Lung (tissue), 12 donors: ENCODE data around the gene RANBP2. TPM values are rescaled to one million over a fixed set of nuclear protein-coding genes. Genes with fewer than 3 reads are reported as not detected.

ENCODE experiments used
- ATAC-seq: fragments of 200-7000 bp; cut with Tn5 transposase; one replicate; pipeline ENCODE4 v1.9.1; 2020; ENCODE audit warnings: moderate number of reproducible peaks; ENCODE audit not compliant: insufficient read depth, low FRiP score
- DNase-seq, 3 donors: peaks; one replicate each; pipeline ENCODE4 v3.0.0-alpha.2; 2013 to 2017
- H3K27ac ChIP-seq, 2 donors: one replicate each; pipeline ENCODE4 v1.5.1; 2013; ENCODE audit warnings: mild to moderate bottlenecking in 2 of 2, moderate library complexity in 2 of 2, control low read depth in 1 of 2, inconsistent platforms in 1 of 2, low read depth in 1 of 2, low read length in 1 of 2
- H3K27me3 ChIP-seq, 3 donors: one replicate each; pipeline ENCODE4 v1.5.1; 2013; ENCODE audit warnings: low read length in 2 of 3; ENCODE audit not compliant: control insufficient read depth in 3 of 3, insufficient read depth in 3 of 3
- H3K36me3 ChIP-seq, 4 donors: one replicate each; pipeline ENCODE4 v1.5.1; 2013; ENCODE audit warnings: low read length in 4 of 4, mild to moderate bottlenecking in 1 of 4, moderate library complexity in 1 of 4; ENCODE audit not compliant: control insufficient read depth in 4 of 4, insufficient read depth in 4 of 4
- H3K4me1 ChIP-seq, 5 donors: one replicate each; pipeline ENCODE4 v1.5.1; 2013; ENCODE audit warnings: low read length in 5 of 5, mild to moderate bottlenecking in 2 of 5, moderate library complexity in 1 of 5; ENCODE audit not compliant: control insufficient read depth in 5 of 5, insufficient read depth in 5 of 5
- H3K4me3 ChIP-seq: one replicate; pipeline ENCODE4 v1.5.1; 2013; ENCODE audit warnings: mild to moderate bottlenecking, control low read depth, moderate library complexity
- H3K9ac ChIP-seq, 2 donors: one replicate each; pipeline ENCODE4 v1.5.1; 2013; ENCODE audit warnings: low read length in 2 of 2, control low read depth in 1 of 2; ENCODE audit not compliant: insufficient read depth in 1 of 2
- H3K9me3 ChIP-seq, 4 donors: one replicate each; pipeline ENCODE4 v1.5.1; 2013; ENCODE audit warnings: low read length in 3 of 4, mild to moderate bottlenecking in 1 of 4, moderate library complexity in 1 of 4; ENCODE audit not compliant: control insufficient read depth in 4 of 4, insufficient read depth in 3 of 4
- CTCF ChIP-seq: IDR thresholded peaks from 2 replicates; pipeline ENCODE4 v1.5.1; 2012; ENCODE audit warnings: mild to moderate bottlenecking; ENCODE audit errors: control extremely low read depth, extremely low read depth
- WGBS, 2 donors: extraction: QIAGEN DNeasy Blood & Tissue Kit; methylation state at CpG; one replicate each; pipeline ENCODE4 v1.1.7; 2013; 5-methylcytosine and 5-hydroxymethylcytosine counted together
- polyA plus RNA-seq, 2 donors: library from polyadenylated mRNA; stranded (reverse); fragments of 200-250 nt; gene quantifications; one replicate each; pipeline ENCODE4 v1.2.1, GENCODE V29; 2013
- total RNA-seq, 2 donors: library from RNA; depleted of rRNA in 1 of 2; stranded (reverse); fragments of >200 nt in 1 of 2; gene quantifications; one replicate each; pipeline ENCODE4 v1.2.1, GENCODE V29; 2014 to 2021
- donor health status: control.
- donor health status: control.
- donor health status: Bipolar disorder and iron deficiency.
- donor health status: healthy.
- donor health status: DM: yes; HTN: yes; CAD: no.

The RANBP2 gene
- total and polyA plus RNA-seq, 4 donors, result 9.1 to 125 (median 37.7) TPM

- no peaks in the 10 kb centered on the region for H3K27me3 ChIP-seq
- H3K9ac ChIP-seq, result peak overlapping the region; percentile 76 to 80
- DNase-seq (peak in 1 of 3 donors; percentile 63), ATAC-seq (no peak)
- peaks cover 5 to 21% (median 12%) of the 10 kb centered on the region in 4 donors for H3K36me3 ChIP-seq
- no peak for TF ChIP-seq CTCF
- H3K9me3 ChIP-seq, result no peaks in the 10 kb centered on the region
- WGBS, 2 donors, result 1 to 2% methylated on average over 6 of the region's 6 CpGs
- no peak overlapping the region for H3K4me3 ChIP-seq
- peaks cover 0 to 5% (median 0%) of the 10 kb centered on the region in 5 donors for H3K4me1 ChIP-seq
- no peak overlapping the region for H3K27ac ChIP-seq
These were observed 67.9 kb downstream of the RANBP2 start for GRCh38 chr2:108787216-108787541.

- Histone ChIP-seq H3K27me3 (no peaks in the 10 kb centered on the region), H3K9ac (no peak overlapping the region), H3K9me3 (no peaks in the 10 kb centered on the region), H3K27ac (no peak overlapping the region), H3K4me3 (no peak overlapping the region), H3K36me3 (peaks cover 0 to 8% (median 3%) of the 10 kb centered on the region in 4 donors), H3K4me1 (peaks cover 0 to 2% (median 0%) of the 10 kb centered on the region in 5 donors)
- no peak for DNase-seq
- ATAC-seq, result no peak
- WGBS, 2 donors, result 91 to 93% methylated on average over 7 of the region's 7 CpGs
- no peak for TF ChIP-seq CTCF
These were observed 83.9 kb downstream of the RANBP2 start for GRCh38 chr2:108803045-108803736.

GRCh38 chr2:108805032-108805431 lies 85.8 kb downstream of the RANBP2 start:
- TF ChIP-seq CTCF, result no peak
- H3K27ac ChIP-seq, result no peak overlapping the region
- no peaks in the 10 kb centered on the region for H3K27me3 ChIP-seq
- H3K4me1 ChIP-seq, result peaks cover 0 to 2% (median 0%) of the 10 kb centered on the region in 5 donors
- 60 to 84% methylated on average over 1 of the region's 1 CpG for WGBS, 2 donors
- DNase-seq (no peak), ATAC-seq (no peak)
- H3K9me3 ChIP-seq, result peaks cover 0 to 5% (median 4%) of the 10 kb centered on the region in 4 donors
- H3K36me3 ChIP-seq, result peaks cover 1 to 4% (median 3%) of the 10 kb centered on the region in 4 donors
- no peak overlapping the region for H3K9ac ChIP-seq
- no peak overlapping the region for H3K4me3 ChIP-seq
